Activated CD4-positive, alpha-beta T cell treated with anti-CD3 and anti-CD28 coated beads, Interleukin-2, amount 10 ng/mL, durations not matched to agents 7 days and 5 days (primary cell): ENCODE results near the gene DENR. TPM values are rescaled to one million over a fixed set of nuclear protein-coding genes. Genes with fewer than 3 reads are reported as not detected.
"Not testable (repeated sequence)": the region's sequence is repeated elsewhere in the genome, so short reads cannot be mapped to it uniquely, and the experiment has no call there.

Experiments
- CTCF ChIA-PET: fragments of 350-600 bp; sonication (Branson Sonifier 250); formaldehyde crosslinking; loops from one replicate; lab custom pipeline; 2021; ENCODE audit warnings: antibody characterized with exemption; lab: Charles Lee
- POLR2A ChIA-PET: fragments of 350-600 bp; sonication (Branson Sonifier 250); formaldehyde crosslinking; loops from one replicate; lab custom pipeline; 2021; ENCODE audit warnings: antibody characterized with exemption; lab: Charles Lee
- DNase-seq: peaks from one replicate; pipeline ENCODE4 v3.0.0-alpha.2; 2020
- H3K27ac Mint-ChIP-seq: one replicate; pipeline ENCODE4 v1.8.0; 2021; ENCODE audit warnings: mild to moderate bottlenecking, moderate library complexity, mixed read lengths
- H3K27me3 Mint-ChIP-seq: one replicate; pipeline ENCODE4 v1.8.0; 2021; ENCODE audit warnings: mixed read lengths
- H3K36me3 Mint-ChIP-seq: one replicate; pipeline ENCODE4 v1.8.0; 2021; ENCODE audit warnings: low read depth, mixed read lengths
- H3K4me1 Mint-ChIP-seq: one replicate; pipeline ENCODE4 v1.8.0; 2021; ENCODE audit warnings: mixed read lengths
- H3K4me3 Mint-ChIP-seq: one replicate; pipeline ENCODE4 v1.8.0; 2021; ENCODE audit warnings: mild to moderate bottlenecking, moderate library complexity, mixed read lengths
- H3K9me3 Mint-ChIP-seq: one replicate; pipeline ENCODE4 v1.8.0; 2021; ENCODE audit warnings: mixed read lengths
- total RNA-seq, 2 experiments: library from RNA; stranded (reverse); gene quantifications; one replicate each; pipeline ENCODE4 v1.2.3, GENCODE V29; 2021

DENR gene
- total RNA-seq, result 10 to 100 TPM; 52.7 to 53.9 TPM

- ChIA-PET POLR2A (no interaction called here), CTCF (interaction anchor here (0.7 to 1.9 kb wide), 6 partner anchors 13 to 152 kb away, joined by 3 to 6 read pairs (median 3); partner anchors contain the start of gene HCAR1)
- Mint-ChIP-seq H3K27me3 (no peaks in the 10 kb centered on the region), H3K4me1 (peaks cover 54% of the 10 kb centered on the region), H3K36me3 (peaks cover 38% of the 10 kb centered on the region), H3K27ac (peak within 1 kb of the TSS; percentile 96), H3K9me3 (no peaks in the 10 kb centered on the region), H3K4me3 (peak within 1 kb of the TSS; percentile 98)
- DNase-seq, result peak; percentile 99
These were observed at the start of gene DENR for GRCh38 chr12:122752464-122753318. DENR (plus strand) TSS chr12:122752824; CDS start chr12:122753702, 878 bp downstream.

- H3K9me3 Mint-ChIP-seq, H3K4me1 Mint-ChIP-seq, H3K27me3 Mint-ChIP-seq, H3K4me3 Mint-ChIP-seq, H3K27ac Mint-ChIP-seq, DNase-seq, H3K36me3 Mint-ChIP-seq, CTCF ChIA-PET, POLR2A ChIA-PET: not testable (repeated sequence)
These were observed 49.6 kb upstream of the DENR start, which contains the start of gene HCAR2 for GRCh38 chr12:122702890-122703611. HCAR2 (minus strand) TSS chr12:122703357; CDS start chr12:122703283, 74 bp downstream.

- H3K27ac Mint-ChIP-seq, H3K27me3 Mint-ChIP-seq, H3K36me3 Mint-ChIP-seq, H3K4me1 Mint-ChIP-seq, H3K9me3 Mint-ChIP-seq, DNase-seq, H3K4me3 Mint-ChIP-seq, POLR2A ChIA-PET: not testable (repeated sequence)
- CTCF ChIA-PET, result interaction anchor here (0.5 kb wide), 1 partner anchor 715 kb away, joined by 7 read pairs; no protein-coding TSS in a partner anchor
These were observed 48.8 kb upstream of the DENR start for GRCh38 chr12:122703841-122704240.

DNA sequence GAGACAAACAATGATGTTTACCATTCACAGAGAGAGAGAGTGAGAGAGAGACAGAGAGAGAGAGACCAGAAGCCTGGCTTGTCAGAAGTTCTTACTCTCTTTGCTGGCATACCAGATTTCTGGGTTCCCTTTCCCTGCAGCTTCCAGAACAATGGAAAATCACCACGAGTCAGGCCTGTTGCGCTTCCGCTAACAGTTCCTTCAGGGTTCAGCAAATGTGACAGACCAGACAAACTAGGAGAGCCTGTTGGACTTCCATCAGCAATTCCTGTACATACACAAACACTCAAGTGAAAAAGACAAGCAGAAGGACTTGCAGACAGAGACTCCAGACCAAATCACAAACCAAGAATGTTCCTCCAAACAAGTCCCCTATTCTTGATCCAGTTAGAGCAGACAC is 43.3 kb upstream of the DENR start:
- H3K9me3 Mint-ChIP-seq, CTCF ChIA-PET, DNase-seq, POLR2A ChIA-PET, H3K27me3 Mint-ChIP-seq, H3K4me1 Mint-ChIP-seq, H3K27ac Mint-ChIP-seq, H3K36me3 Mint-ChIP-seq, H3K4me3 Mint-ChIP-seq: not testable (repeated sequence)

DNA sequence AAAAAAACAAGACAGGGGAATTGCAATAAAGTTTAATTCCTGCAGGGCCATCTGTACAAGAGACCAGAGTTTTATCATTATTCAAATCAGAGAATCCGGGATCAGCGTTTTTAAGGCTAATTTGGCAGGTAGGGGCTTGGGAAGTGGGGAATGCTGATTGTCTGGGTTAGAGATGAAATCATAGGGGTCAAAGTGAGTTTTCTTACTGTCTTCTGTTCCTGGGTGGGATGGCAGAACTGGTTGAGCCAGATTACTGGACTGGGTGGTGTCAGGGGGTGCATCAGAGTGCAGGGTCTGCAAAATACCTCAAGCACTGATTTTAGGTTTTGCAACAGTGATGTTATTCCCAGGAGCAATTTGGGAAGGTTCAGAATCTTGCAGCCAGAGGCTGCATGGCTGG is 42.3 kb upstream of the DENR start:
- H3K4me3 Mint-ChIP-seq, H3K9me3 Mint-ChIP-seq, H3K27ac Mint-ChIP-seq, H3K27me3 Mint-ChIP-seq, H3K36me3 Mint-ChIP-seq, H3K4me1 Mint-ChIP-seq, CTCF ChIA-PET, DNase-seq, POLR2A ChIA-PET: not testable (repeated sequence)

GRCh38 chr12:122711266-122711665 is 41.4 kb upstream of the DENR start:
- not testable (repeated sequence) for DNase-seq, H3K36me3 Mint-ChIP-seq, H3K4me1 Mint-ChIP-seq

DNA sequence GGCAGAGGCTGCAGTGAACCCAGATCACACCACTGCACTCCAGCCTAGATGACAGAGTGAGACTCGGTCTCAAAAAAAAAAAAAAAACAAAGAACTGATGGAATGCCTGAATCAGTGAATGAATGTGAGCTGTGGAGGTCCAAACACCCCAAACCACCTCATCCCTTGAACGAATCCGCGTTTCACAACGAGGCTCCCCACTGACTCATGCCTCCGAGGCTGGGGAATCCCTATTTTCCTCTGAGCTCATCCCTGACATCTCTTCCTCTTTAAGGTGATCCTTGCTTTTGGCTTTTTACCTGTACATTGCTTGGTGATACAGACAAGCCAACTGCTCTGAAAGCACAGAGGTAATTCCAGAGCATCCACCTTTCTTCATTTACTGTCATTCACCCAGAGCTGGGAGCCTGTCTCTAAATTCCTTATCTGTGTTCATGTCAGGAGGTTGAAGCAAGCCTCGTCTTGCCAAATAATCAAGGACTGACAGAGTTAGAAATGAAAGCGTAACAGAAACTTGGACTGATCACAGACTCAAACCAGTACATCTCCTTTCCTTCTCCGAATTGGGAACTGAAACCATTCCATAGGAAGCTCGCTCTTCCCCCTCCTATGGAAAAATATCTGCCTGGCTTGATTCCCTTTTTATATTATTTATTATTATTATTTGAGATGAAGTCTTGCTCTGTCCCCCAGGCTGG is 39.0 kb upstream of the DENR start:
- H3K27me3 Mint-ChIP-seq, DNase-seq, H3K4me1 Mint-ChIP-seq, H3K36me3 Mint-ChIP-seq, CTCF ChIA-PET, H3K4me3 Mint-ChIP-seq, H3K9me3 Mint-ChIP-seq, POLR2A ChIA-PET, H3K27ac Mint-ChIP-seq: not testable (repeated sequence)

More at GRCh38 chr12:122711266-122711665, 41.4 kb upstream of the DENR start:
- H3K27me3 Mint-ChIP-seq, CTCF ChIA-PET, H3K27ac Mint-ChIP-seq, H3K4me3 Mint-ChIP-seq, H3K9me3 Mint-ChIP-seq, POLR2A ChIA-PET: not testable (repeated sequence)

- CTCF ChIA-PET, H3K27me3 Mint-ChIP-seq, H3K4me1 Mint-ChIP-seq, POLR2A ChIA-PET, H3K36me3 Mint-ChIP-seq, H3K9me3 Mint-ChIP-seq, H3K27ac Mint-ChIP-seq, DNase-seq, H3K4me3 Mint-ChIP-seq: not testable (repeated sequence)
These were observed 37.4 kb upstream of the DENR start for GRCh38 chr12:122715211-122715610.

- DNase-seq, H3K27me3 Mint-ChIP-seq, H3K4me3 Mint-ChIP-seq, CTCF ChIA-PET, H3K9me3 Mint-ChIP-seq, H3K4me1 Mint-ChIP-seq, POLR2A ChIA-PET, H3K27ac Mint-ChIP-seq, H3K36me3 Mint-ChIP-seq: not testable (repeated sequence)
These were observed 36.0 kb upstream of the DENR start, which contains the start of gene HCAR3 for GRCh38 chr12:122716658-122717057. HCAR3 (minus strand) TSS chr12:122716811; CDS start chr12:122716737, 74 bp downstream.

- ChIA-PET CTCF (interaction anchor here (0.6 kb wide), 1 partner anchor 704 kb away, joined by 3 read pairs; no protein-coding TSS in a partner anchor), POLR2A (no interaction called here)
- H3K27me3 Mint-ChIP-seq, result no peaks in the 10 kb centered on the region
- no peaks in the 10 kb centered on the region for H3K9me3 Mint-ChIP-seq
- no peak overlapping the region for H3K27ac Mint-ChIP-seq
- H3K4me1 Mint-ChIP-seq, result peaks cover 31% of the 10 kb centered on the region
- H3K36me3 Mint-ChIP-seq, result no peaks in the 10 kb centered on the region
- no peak for DNase-seq
- no peak overlapping the region for H3K4me3 Mint-ChIP-seq
These were observed 31.5 kb upstream of the DENR start for GRCh38 chr12:122721057-122721545.

DNA sequence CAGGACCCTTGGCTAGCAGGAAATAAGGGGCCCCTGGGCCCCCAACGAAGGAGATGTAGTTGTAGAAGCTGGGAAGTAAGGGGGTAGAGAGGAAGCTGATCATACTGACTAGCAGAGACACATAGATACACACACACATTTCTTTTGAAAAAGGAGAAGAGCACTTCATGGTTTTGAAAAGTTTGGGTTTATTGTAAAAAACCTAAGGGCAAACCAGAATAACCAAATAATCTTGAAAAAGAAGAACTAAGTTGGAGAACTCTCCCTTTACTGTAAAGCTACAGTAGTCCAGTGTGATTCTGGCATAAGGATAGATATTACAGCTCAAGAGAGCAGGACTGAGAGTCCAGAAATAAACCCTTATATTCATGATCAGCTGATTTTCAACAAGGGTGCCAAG is 30.2 kb upstream of the DENR start:
- no peak overlapping the region for H3K27ac Mint-ChIP-seq
- ChIA-PET POLR2A (no interaction called here), CTCF (interaction anchor here (0.9 to 1.0 kb wide), 2 partner anchors 8 to 10 kb away, joined by 3 to 4 read pairs; partner anchors contain the start of gene HCAR1)
- H3K4me1 Mint-ChIP-seq, result peaks cover 35% of the 10 kb centered on the region
- no peaks in the 10 kb centered on the region for H3K9me3 Mint-ChIP-seq
- H3K36me3 Mint-ChIP-seq, result no peaks in the 10 kb centered on the region
- no peaks in the 10 kb centered on the region for H3K27me3 Mint-ChIP-seq
- no peak overlapping the region for H3K4me3 Mint-ChIP-seq
- no peak for DNase-seq

GRCh38 chr12:122724641-122725243 is 27.9 kb upstream of the DENR start:
- CTCF ChIA-PET, result interaction anchor here (0.6 kb wide), 1 partner anchor 1353 kb away, joined by 9 read pairs; no protein-coding TSS in a partner anchor
- POLR2A ChIA-PET, result no interaction called here
- Mint-ChIP-seq H3K27ac (no peak overlapping the region), H3K4me1 (peaks cover 55% of the 10 kb centered on the region), H3K27me3 (no peaks in the 10 kb centered on the region), H3K9me3 (no peaks in the 10 kb centered on the region), H3K36me3 (no peaks in the 10 kb centered on the region), H3K4me3 (no peak overlapping the region)
- no peak for DNase-seq
